NCI-H345 (cell line): ENCODE measurements around the gene GMEB2.
"Not testable (repeated sequence)": the region's sequence is repeated elsewhere in the genome, so short reads cannot be mapped to it uniquely, and the experiment has no call there.

ENCODE experiments used
- DNase-seq: peaks from one replicate; lab custom pipeline; 2025; lab: John Stamatoyannopoulos, UW

Gene GMEB2

DNA sequence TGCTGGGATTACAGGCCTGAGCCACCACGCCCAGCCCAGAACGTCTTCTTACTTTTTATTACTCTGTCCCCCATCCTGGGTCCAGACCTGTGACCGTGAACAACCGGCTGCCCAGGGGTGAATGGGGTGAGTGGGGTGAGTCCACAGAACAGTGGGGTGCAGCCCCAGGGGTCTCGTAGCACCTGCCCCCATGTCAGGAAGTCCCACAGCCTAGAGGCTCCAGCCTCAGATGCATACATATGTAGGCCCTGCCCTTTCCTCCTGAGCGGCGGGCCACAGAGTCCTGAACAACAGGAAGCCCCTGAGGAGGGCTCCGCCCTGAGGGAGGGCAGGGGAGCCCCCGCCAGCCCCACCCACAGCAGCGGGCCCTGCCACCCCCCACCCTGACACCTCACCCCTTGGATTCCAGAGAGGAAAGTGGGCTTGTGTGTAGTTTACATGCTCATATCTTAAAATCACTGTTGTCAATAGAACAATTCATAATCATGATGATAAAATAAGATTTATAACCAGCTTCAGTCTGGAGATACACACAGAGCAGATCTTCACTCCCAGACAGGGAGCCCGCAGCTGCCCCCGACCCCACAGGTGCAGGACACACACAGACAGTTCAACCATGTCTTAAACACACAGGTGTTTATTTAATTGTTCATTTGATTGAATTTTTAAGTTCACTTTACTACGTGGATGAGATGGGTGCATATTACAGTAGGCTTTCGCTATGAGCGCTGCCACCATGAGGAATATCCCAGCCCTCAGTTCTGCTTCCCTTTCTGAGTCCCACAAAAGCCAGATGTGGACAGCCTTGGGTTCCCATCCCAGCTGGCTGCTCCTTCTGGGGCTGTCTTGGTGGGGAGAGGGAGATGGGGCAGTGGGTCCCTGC, 12.4 kb upstream of the GMEB2 start:
- no peak for DNase-seq

DNA sequence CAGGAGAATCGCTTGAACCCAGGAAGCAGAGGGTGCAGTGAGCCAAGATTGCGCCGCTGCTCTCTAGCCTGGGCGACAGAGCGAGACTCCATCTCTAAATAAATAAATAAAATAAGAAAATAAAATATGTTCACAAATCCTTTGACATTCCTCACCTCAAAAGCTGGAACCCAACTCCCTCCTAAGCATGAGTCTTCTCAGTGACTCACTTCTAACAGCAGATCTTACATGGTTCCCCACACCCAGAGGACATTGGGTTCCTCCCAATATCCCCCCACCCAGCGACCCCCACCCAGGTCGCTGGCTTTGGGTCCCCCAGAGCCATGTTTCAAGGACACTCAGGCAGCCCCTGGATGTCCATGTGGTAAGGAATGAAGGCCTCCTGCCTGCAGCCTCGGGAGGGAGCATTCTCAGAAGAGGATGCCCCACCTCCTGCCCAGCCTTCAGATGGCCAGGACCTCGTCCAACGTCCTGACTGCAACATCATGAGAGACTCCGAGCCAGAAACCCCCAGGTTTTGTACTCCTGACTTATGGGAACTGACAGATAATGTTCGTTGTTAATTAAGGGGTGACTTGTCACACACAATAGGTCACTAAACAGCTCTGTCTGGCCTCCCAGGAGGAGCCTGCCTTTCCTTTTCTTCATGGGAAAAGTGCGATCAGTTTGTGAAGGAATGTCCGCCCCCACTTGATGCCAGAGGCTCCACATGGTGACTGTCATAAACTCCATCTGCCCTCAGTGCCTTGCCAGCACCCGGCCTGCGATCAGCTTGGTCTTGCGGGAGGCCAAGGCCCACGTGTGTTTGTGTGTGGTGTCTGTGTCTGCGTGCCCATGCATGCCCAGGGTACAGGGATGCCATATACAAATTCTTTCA, 10.1 kb upstream of the GMEB2 start:
- DNase-seq = no peak

DNA sequence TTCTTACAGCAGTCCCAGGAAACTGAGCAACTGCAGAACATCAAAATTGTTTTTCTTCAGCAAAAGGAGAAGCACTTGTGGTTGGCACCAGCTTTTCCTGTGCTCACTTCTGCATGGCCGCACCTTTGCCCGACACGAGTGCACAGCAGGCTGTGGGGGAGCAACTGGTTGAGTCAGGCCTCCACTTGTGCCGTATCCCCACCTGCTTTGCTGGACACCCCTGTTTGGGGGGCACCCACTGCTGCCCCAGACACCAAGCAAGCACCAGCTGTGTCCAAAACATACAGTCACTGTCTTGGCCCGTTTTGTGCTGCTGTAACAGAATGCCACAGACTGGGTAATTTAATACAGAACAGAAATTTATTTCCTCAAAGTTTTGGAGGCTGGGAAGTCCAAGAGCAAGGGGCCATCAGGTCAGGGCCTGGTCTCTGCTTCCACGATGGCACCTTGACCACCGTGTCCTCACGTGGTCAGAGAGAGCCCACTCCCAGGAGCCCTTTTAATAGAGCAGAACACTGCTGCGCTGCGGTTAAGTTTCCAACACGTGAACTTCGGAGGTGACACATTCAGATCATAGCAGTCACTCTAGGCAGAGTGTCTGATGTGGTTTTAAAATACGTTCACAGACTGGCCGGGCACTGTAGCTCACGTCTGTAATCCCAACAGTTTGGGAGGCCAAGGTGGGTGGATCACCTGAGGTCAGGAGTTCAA, 8.7 kb upstream of the GMEB2 start:
- DNase-seq = no peak

- DNase-seq = no peak
These were observed 6.8 kb upstream of the GMEB2 start for GRCh38 chr20:63633732-63634131.

DNA sequence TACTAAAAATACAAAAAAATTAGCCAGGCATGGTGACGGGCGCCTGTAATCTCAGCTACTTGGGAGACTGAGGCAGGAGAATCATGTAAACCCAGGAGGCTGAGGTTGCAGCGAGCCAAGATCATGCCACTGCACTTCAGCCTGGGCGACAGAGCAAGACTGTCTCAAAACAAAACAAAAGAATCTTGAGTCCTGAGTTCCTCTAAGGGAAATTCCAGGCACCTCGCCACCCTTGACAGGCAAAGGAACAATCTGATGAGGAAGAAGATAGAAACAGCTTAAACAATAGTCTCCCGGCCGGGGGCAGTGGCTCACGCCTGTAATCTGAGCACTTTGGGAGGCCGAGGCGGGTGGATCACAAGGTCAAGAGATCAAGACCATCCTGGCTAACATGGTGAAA, 4.5 kb upstream of the GMEB2 start:
- not testable (repeated sequence) for DNase-seq

DNA sequence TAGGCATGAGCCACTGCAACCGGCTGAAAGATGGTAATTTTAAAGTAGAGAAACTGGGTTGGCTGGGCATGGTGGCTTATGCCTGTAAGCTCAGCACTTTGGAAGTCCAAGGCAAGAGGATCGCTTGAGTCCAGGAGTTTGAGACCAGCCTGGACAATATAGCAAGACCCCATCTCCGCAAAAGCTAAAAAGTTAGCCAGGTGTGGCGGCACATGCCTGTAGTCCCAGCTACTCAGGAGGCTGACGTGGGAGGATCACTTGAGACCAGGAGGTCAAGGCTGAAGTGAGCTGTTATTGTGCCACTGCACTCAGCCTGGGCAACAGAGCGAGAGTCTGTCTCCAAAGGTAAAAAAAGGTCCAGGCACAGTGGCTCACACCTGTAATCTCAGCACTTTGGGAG, 4.1 kb upstream of the GMEB2 start:
- not testable (repeated sequence) for DNase-seq

DNA sequence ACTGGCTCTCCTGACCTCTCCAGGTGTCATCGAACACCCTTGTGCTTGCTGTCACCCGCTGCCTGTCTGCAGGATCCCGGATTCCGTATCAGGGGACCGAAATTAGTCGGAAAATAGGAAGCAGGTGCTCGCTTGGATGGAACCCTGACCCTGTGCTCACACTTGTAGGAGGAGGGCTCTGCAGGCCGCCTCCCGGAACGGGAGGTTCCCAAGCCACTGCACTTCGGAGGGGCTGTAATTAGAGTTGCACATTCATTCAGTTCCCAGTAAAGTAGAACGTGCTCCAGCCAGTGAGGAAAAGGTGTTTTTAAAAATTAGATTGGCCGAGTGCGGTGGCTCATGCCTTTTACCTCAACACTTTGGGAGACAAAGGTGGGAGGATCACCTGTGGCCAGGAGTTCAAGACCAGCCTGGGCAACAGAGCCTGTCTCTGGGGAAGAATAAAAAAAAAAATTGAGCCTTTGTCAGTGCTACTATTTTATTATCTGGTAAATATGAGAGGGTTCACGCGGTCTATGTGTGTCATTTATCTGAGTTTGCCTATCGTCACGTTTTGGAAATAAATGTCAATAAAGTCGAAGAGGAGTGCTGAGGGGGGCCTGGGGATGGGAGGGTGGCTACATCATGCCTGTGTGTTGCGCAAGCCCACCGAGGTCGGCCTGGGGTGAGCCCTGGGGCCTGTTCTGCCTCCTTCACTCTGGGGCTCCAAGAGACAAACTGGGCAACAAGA, 1.5 kb upstream of the GMEB2 start:
- DNase-seq = peak; percentile 72

- DNase-seq = no peak
These were observed 897 bp upstream of the GMEB2 start for GRCh38 chr20:63627751-63628245.

DNA sequence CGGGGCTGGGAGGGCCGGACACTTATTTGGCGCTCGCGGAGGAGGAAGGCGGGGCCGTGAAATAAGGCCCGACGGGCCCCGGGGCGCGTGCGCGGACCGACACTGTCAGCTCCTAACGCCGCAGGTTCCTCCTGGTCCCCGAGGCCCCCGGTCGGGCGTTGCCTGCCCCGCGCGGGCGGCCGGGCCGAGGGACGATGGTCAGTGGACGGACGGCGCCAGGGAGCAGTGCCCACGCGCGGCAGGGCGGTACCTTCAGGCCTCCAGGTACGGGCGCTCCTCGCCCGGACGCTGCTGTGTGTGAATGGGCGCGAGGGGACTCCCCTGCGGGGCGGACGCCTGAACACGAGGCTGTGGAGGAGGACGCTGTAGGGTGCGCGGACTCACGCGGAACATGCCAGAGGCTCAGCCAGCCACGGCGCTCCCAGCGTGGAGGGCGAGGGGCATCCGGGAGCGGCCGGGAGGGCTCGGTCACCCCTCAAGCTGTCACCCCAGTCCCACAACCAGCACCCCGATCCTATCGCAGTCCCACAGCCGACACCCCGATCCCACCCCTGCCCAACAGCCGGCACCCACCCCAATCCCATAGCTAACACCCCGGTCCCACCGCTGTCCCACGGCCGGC, 339 bp upstream of the GMEB2 start:
- DNase-seq = peak; percentile 98

DNA sequence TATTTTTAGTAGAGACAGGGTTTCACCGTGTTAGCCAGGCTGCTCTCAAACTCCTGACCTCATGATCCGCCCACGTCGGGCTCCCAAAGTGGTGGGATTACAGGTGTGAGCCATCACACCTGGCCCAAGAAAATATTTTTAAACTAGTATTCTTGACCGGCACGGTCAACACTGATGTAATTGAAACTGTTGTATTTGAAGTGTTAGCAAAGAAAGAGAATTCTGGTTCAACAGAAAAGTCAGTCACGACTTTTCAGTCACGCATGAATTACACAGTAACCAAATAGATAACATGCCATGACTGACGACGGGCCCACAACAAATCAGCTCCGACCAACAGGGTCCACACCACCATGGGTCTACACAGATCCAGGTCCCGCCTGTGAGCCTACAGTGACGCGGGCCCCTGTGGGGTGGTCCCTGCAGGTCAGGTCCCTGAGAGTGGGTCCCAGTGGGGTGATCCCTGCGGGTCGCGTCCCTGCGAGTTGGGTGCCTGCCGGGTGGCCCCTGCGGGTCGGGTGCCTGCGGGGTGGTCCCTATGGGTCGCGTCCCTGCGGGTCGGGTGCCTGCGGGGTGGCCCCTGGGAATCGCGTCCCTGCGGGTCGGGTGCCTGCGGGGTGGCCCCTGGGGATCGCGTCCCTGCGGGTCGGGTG, 1.0 kb downstream of the GMEB2 start:
- no peak for DNase-seq

- peak; percentile 17 for DNase-seq
These were observed 2.4 kb downstream of the GMEB2 start for GRCh38 chr20:63624486-63624885.

- no peak for DNase-seq
These were observed 4.2 kb downstream of the GMEB2 start for GRCh38 chr20:63622732-63623131.

- DNase-seq = no peak
These were observed 4.8 kb downstream of the GMEB2 start for GRCh38 chr20:63622096-63622495.

- DNase-seq = no peak
These were observed 5.9 kb downstream of the GMEB2 start for GRCh38 chr20:63620991-63621390.

- no peak for DNase-seq
These were observed 7.4 kb downstream of the GMEB2 start for GRCh38 chr20:63619505-63619904.

- no peak for DNase-seq
These were observed 7.8 kb downstream of the GMEB2 start for GRCh38 chr20:63619086-63619485.

GRCh38 chr20:63618291-63618980, 8.5 kb downstream of the GMEB2 start:
- no peak for DNase-seq

DNA sequence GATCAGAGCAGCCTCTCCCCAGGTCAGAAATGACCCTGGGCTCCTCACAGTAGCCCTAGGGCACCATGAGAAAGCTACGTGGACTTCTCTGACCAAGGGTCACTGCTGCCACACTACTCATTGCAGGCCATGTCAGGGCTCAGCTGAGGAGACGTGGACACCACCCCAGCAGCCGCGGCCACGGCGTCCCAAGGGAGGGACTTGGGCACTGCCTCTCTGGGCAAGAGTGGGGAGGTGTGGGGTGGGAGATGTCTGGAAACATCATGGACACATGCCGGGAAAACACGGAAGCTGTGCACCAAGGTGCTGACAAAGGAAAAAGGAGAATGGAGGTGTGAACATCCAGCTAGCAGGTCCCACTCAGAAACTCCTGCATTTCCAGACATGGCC, 9.0 kb downstream of the GMEB2 start:
- DNase-seq = no peak

DNA sequence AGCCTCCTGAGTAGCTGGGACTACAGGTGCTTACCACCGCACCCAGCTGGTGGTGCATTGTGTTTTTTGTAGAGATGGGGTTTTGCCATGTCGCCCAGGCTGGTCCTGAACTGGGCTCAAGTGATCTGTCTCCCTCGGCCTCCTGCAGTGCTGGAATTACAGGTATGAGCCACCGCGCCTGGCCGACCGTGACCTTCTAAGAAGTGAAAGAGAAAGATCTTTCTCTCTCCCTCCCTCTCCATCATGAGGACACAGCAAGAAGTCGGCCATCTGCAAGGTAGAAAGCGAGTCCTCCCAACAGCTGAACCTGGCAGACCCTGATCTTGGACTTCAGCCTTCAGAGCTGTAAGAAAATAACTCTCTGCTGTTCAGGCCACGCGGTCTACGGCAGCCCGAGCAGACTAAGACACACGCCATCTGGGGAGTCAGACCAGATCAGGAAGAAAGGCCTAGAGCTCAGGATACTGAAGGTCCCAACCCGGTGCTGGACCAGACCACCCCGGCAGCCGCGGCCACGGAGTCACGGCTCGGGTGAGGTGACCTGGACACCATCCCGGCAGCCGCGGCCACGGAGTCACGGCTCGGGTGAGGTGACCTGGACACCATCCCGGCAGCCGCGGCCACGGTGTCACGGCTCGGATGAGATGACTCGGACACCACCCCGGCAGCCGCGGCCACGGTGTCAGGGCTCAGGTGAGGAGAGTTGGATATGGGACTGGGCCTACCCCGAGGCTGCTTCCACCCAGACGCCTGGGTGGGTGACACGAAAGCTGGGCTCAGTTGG, 9.6 kb downstream of the GMEB2 start:
- DNase-seq = no peak
